GM18499 (cell line): ENCODE results near the gene UMOD.
"Not testable (repeated sequence)": the region's sequence is repeated elsewhere in the genome, so short reads cannot be mapped to it uniquely, and the experiment has no call there.

Experiments
- ATAC-seq: cut with Tn5 transposase; IDR thresholded peaks from one replicate; pipeline ENCODE4 v1.9.1; 2021; ENCODE audit warnings: moderate number of reproducible peaks; ENCODE audit not compliant: insufficient read depth, unreplicated experiment

The UMOD gene

GRCh38 chr16:20323591-20324117, 28.9 kb downstream of the UMOD start:
- ATAC-seq = no peak

- ATAC-seq = no peak
Measured at GRCh38 chr16:20322696-20323095, 29.8 kb downstream of the UMOD start.

DNA sequence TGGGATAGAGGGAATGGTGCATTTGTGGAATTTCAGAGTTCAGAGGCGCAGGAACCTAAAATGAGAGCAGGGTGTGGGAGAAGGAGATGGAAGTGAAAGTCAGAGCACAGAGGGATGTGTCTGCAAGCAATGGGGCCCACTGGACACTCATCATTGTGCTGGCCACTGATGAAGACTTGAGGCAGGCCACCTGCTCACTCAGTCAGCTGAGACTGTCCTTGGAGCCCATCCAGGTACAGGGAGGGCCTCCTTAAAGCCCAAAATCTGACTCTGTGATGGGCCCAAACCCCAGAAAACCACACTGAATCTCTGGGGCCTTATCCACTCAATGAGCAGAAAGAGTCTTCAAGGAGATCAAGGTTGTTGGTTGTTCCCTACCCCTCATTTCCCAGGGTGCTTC, 30.8 kb downstream of the UMOD start:
- ATAC-seq = no peak

DNA sequence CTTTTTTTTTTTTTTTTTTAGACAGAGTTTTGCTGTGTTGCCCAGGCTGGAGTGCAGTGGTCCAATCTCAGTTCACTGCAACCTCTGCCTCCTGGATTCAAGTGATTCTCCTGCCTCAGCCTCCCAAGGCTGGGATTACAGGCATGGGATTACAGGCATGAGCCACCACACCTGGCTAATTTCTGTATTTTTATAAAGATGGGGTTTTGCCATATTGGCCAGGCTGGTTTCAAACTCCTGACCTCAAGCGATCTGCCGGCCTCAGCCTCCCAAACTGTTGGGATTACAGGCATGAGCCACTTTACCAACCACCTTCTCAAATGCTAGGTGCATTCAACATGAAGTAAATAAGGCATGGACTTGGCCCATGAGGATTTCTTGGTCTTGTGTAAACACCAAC, 31.5 kb downstream of the UMOD start:
- not testable (repeated sequence) for ATAC-seq

DNA sequence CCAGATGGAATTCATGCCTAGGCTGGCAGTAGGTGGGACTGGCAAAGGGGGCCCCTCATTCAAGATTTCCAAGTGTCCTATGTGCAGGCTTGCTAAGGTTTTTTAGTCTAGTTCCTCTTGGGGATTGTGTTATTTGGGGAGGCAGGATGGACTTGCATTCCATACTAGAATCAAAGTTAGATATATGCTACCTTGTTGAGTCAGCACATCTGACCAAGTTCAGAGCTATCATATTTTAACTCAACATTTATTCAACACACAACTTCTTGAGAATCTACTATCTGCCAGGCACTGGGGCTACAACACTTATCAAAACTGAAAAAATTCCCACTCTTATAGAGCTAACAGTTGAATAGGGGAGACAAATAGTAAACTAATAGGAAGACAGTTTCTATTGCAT, 31.9 kb downstream of the UMOD start:
- ATAC-seq = no peak

DNA sequence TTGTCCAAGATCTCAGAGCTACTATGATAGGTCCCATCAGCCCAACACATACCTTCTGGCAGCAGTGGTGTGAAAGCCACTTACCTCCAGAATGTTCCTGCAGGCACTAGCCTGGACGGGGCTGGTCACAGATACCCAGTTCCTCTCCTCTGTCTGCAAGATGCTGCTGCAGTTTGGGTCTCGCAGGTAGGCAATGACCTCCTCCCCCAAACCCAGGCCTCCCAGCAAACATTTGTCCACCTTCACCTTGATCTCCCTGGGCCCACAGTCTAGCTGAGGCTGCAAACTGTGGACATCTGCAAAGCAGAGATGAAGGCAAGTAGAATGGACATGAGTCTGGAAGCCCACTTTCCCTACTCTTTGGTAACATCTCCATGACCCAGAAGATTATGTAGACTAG, 32.3 kb downstream of the UMOD start:
- ATAC-seq = no peak

DNA sequence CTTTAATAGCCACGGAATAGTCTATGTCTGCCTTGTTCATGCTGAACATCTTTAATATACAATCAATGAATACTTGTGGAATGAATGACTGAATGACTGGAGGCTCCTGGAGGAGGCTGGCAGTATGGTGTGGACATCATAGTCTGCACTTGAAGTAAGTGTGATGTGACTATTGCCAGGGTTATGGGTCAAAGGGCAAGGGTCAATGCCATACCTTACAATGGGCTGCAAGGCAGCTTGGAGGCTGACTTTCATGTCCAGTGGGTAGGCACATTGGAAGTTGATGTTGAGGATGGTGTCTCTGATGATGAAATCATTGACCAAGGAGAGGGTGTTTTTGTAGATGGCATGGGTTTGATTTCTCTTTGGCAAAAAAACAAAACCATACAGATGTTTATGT, 33.1 kb downstream of the UMOD start:
- ATAC-seq = no peak

- ATAC-seq = no peak
Measured at GRCh38 chr16:20318437-20318836, 34.1 kb downstream of the UMOD start.

GRCh38 chr16:20318006-20318405, 34.5 kb downstream of the UMOD start:
- ATAC-seq = no peak

GRCh38 chr16:20317117-20317516, 35.4 kb downstream of the UMOD start:
- ATAC-seq = no peak

DNA sequence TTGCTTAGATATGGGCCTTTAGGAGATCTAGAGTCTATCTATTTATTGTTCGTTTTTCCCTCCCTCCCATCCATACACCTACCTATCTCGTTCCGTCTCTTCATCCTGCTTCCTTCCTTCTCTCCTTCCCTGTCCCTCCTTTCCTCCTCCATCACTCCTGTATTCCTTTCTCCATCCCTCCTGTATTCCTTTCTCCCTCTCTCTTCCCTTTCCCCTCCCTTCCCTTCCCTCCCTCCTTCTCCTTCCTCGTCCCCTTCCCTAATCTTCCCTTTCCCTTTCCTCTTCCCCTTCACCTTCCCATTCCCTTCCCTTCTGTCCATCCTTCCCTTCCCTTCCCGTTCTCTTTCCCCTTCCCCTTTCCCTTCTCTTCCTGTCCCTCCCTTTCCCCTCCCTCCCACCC, 35.8 kb downstream of the UMOD start:
- ATAC-seq = no peak

- ATAC-seq = no peak
Measured at GRCh38 chr16:20315764-20316163, 36.8 kb downstream of the UMOD start.

DNA sequence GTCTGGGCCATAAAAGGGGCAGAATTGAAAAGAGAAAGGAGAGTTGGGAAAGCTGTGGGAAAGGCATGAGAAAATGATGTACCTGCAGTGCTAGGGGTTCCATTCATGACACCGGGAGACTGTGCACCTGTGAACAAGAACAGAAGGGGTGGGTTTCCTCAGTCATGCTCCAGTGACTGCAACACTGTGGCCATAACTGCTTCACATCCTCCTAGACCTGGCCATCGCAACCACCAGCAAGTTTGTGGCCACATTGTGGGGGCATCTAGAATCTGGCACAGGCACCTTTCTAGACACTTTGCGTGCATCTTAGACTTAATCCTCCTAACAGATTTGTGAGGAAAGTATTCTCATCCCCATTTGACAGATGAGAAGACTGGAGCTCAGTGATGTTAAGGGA, 37.9 kb downstream of the UMOD start:
- no peak for ATAC-seq

DNA sequence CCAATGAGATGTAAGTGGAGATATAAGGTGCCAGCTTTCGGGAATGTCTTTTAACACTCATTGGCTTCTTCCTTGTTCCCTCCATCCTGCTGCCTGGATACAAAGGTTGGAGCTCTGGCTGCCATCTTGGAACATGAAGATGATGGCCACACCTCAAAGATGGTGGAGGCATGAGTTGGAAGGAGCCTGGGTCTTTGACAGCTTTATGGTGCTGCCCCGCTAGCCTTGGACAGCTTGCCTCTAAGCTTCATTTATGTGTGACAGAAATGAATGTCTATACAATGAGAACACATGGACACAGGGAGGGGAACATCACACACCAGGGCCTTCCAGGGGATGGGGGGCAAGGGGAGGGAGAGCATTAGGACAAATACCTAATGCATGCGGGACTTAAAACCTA, 38.8 kb downstream of the UMOD start:
- no peak for ATAC-seq

GRCh38 chr16:20312536-20313095, 39.9 kb downstream of the UMOD start:
- ATAC-seq = not testable (repeated sequence)

- ATAC-seq = no peak
Measured at GRCh38 chr16:20311548-20311947, 41.0 kb downstream of the UMOD start.

DNA sequence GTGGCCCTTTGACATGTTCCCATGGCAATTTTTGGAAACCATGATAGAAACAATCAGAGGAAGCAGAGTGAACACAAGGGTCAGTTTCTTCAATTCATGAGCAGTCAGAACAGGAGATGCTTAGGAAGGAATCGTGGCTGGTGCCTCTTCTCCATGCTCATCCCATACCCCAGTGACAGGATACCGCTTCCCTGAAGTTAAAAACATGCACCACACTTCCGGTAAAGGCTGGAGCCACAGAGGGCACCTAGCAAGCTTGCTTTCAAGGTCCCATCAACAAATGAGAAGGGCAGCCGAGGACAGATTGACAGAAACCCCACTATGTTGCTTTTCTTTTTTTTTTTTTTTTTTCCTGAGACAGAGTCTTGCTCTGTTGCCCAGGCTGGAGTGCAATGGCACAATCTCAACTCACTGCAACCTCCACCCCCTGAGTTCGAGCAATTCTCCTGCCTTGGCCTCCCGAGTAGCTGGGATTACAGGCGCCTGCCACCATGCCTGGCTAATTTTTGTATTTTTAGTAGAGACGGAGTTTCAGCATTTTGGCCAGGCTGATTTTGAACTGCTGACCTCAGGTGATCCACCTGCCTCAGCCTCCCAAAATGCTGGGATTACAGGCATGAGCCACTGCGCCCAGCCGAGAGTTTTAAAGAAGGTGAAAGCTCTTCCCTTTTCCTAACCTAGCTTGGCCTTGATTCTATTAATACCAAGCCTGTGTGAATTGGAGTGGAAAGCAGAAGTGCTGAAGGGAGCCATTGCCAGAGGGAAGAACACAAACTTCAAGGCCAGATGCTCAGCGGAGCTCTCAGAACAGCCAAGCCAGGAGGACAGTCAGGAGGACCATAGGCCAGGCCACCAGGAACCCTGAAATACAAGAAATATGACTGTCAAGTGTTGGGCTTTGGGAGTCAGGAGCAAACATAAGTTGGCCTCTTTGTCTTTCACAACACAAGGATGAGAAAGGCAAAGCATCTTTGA, 41.8 kb downstream of the UMOD start:
- ATAC-seq = no peak

DNA sequence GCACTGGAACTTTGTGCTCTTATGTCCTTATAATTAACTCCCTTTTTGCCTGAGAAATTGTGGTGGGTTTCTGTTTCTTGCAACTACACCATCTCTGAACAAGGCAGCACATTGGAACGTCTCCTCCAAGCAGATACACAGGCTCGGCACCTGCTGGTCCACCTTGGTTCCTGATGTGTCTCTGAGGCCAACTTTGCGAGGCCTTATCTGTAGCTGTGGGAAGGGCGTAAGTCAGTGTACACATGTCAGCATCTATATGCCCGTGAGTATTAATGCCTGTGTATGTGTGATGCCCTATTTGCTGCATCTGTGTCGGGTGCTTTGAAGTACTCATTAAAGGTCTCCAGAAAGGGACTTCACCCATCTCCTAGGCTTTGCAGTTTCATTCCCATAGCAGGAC, 42.7 kb downstream of the UMOD start:
- no peak for ATAC-seq

GRCh38 chr16:20308801-20309590, 43.5 kb downstream of the UMOD start:
- ATAC-seq = no peak

DNA sequence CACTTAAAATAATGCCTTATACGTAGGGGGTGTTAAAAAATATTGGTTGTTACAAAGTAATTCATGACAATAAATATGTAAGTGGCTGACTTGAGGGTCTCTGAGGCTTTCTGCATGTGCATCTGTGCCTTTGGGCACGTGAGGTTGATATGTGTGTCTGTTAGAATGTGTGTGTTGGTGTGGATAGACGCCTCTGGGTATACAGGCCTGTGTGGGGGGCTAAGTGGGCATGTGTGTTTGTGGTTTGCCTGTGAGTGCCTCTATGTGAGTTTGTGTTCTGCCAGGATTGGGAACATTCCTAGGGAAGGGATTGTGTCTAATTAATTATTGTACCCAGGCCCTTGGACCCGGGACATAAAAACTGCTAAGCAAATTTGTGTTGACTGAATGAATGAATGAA, 44.2 kb downstream of the UMOD start:
- no peak for ATAC-seq

- no peak for ATAC-seq
Measured at GRCh38 chr16:20307791-20308190, 44.7 kb downstream of the UMOD start.
